Bone marrow (tissue), 2 donors: ENCODE measurements around the gene CRTC1.

Experiments used
- DNase-seq, 2 donors: peaks; one replicate each; lab custom pipeline; 2025; lab: John Stamatoyannopoulos, UW

Gene CRTC1

GRCh38 chr19:18771328-18772242, 88.1 kb downstream of the CRTC1 start:
- DNase-seq = no peak

DNA sequence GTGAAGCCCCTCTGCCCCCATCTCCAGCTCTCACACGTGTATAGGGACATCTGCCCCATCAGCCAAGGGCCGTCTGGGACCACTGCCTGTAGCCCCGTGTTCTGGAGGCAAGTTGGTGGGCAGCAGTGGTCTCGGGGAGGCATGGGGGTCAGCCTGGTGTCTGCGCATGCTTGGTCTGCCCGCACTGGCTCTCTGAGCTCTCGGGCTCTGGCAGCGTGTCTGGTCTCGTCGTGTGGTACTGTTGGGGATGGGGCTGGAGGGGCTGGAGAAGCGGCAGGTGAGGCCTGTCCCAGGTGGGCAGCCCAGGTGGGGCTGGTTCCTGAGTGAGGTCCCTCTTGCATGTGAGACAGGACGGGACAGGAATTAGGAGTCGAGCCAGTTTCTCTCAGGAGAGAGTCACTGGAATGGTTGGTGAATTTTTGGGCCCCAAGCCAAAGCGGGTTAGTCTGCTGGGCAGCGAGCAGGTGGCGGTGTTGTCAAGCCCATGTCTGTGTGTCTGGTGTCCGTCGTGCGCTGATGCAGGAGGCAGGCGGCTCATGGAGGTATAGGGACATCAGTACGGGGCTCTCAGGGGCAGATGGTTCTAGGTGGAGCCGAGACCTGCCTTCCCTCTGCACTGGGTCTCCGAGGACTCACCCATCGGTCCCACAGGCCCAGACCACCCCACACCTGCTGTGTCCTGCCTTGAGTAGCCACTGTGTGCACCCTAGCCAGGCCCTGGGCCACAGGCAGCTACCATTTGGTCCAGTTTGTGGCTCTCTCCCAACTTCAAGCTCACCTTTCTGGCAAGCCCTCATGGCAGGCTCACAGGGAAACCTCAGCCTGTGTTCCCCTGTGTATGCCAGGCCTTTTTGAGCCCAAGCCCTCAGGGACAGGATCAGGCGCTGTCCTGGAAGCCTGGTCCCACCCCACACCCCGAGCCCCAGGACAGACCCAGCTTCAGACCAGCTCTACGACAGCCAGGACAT, 89.4 kb downstream of the CRTC1 start:
- DNase-seq = no peak

- DNase-seq = no peak
Observed at GRCh38 chr19:18773682-18774081, 90.2 kb downstream of the CRTC1 start.

GRCh38 chr19:18774107-18774506, 90.6 kb downstream of the CRTC1 start:
- DNase-seq = no peak

- no peak for DNase-seq
Observed at GRCh38 chr19:18774782-18775444, 91.4 kb downstream of the CRTC1 start.

DNA sequence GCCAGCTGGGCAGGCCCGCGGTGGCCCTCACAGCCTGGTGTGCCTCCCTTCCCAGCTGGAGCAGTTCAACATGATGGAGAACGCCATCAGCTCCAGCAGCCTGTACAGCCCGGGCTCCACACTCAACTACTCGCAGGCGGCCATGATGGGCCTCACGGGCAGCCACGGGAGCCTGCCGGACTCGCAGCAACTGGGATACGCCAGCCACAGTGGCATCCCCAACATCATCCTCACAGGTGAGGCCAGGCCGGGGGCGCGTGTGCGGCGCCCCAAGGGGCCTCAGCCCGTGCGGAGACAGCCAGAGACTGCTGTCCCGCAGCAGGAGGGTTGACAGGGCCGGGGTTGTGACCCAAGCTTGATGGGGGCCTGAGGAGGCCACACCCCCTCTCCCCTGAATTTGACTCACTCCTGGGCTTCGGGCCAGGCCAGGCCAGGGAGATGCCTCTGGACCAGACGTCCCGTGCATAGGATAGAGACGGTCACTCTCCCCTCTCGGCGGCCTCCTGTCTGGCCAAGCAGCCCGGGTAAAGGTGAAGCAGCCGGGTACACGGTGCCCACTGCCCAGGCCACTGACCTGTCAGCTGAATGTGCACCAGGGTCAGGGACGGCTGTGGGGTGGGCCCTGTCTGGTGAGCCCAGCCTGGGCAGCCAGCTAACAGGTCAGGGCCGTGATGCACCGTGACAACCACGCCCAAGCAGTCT, 92.3 kb downstream of the CRTC1 start:
- no peak for DNase-seq

- DNase-seq = no peak
Observed at GRCh38 chr19:18776288-18776594, 92.8 kb downstream of the CRTC1 start.

GRCh38 chr19:18776736-18777135, 93.3 kb downstream of the CRTC1 start:
- DNase-seq = no peak

GRCh38 chr19:18777301-18778075, 94.0 kb downstream of the CRTC1 start:
- no peak for DNase-seq

DNA sequence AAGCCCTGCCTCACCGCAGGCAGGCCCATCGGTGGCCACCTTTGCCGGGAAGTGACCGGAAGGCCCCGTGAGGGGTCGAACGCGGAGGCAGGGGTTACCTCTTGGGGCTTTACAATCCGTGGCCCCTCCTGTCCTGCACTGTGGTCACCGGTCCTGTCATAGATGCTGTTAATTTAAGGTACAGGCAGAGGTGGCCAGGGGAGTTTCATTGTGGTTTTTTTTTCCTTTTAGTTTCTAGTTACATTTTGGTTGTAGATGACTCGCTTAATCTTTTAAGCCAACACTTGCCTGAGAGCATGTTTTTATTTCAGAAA, 94.6 kb downstream of the CRTC1 start:
- no peak for DNase-seq

GRCh38 chr19:18778826-18779495, 95.5 kb downstream of the CRTC1 start:
- DNase-seq = no peak

- DNase-seq = no peak
Observed at GRCh38 chr19:18780081-18780480, 96.6 kb downstream of the CRTC1 start.

GRCh38 chr19:18780631-18781030, 97.2 kb downstream of the CRTC1 start:
- no peak for DNase-seq

DNA sequence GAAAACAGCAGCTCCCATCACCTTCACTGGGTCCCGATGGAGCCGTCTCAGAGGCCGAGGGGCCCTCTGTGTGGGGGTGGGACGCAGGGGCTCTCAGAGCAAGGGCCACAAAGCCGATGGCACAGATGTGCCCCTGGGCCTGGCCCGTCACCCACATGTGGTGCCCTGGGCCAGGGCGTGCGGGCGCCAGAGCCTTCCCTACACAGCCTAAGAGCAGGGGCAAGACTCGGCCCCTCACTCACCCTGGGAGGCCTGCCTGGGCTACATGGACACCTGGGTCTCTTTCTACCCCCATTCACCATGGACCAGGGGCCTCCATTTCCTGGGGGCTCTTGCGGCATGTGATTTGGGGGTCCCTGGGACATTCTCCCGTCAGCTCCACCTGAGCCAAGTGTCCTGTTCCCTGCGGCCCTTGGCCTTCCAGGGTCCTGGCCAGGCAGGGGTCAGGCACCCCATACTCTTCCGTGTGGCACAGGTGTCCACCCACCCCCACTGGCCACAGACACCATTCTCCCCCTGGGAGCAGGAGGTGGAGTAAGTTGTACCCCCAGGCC, 97.6 kb downstream of the CRTC1 start:
- DNase-seq = no peak

DNA sequence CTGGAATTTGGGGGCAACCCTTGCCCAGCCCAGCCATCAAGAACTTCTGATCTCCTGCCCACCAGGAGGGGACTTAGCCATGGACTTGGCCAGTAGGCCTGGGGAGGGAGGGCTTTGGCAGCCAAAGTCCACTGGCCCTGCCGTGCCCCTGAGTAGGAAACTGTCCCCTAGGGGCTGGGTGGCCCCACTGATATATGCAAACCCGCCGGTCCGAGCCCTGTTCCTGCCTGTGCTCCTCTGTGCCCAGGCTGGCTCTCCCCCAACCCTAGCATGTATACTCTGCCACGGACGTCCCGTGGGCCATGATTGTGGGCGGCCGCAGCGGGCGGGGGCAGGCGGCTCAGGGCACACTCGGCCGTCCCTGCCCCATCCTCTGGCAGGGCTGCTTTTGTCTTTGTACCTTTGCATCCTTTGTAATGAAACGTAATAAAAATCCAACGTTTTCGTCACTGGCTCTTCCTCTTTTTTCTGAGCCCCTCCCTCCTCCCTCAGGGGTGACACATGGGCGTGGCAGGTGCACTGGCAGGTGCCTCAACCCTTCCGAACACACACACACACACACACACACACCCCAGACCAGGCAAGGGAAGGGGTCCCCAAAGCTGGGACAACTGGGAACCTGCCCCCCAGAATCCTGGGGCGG, 98.5 kb downstream of the CRTC1 start:
- no peak for DNase-seq

- DNase-seq = no peak
Observed at GRCh38 chr19:18782559-18783225, 99.2 kb downstream of the CRTC1 start.

- DNase-seq = no peak
Observed at GRCh38 chr19:18783958-18784785, 100.7 kb downstream of the CRTC1 start.

DNA sequence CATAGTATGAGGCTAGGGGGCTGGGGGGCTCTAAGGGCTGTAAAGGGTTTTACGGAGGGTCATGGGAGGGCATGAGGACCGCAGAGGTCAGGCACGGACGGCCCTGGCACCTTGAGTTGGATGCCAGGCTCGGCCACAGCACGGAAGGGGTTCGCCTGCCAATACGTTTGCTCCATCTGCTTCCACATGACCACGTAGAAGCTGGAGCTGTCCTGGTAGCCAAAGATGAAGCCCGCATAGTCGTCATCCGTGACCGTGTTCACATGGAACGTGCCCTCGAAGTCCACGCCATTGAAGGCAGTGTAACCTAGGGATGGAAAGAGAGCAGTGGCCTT, 101.3 kb downstream of the CRTC1 start:
- DNase-seq = no peak
